Measurements from ENCODE around the gene SKI. TPM values are rescaled to one million over a fixed set of nuclear protein-coding genes. Genes with fewer than 3 reads are reported as not detected.

SKI gene
- total and polyA plus RNA-seq, 2 of the 8 experiments (the other 6 are each of a cell fraction or from before 2014, with no cell fraction given) = 8.3 to 87.6 TPM

DNA sequence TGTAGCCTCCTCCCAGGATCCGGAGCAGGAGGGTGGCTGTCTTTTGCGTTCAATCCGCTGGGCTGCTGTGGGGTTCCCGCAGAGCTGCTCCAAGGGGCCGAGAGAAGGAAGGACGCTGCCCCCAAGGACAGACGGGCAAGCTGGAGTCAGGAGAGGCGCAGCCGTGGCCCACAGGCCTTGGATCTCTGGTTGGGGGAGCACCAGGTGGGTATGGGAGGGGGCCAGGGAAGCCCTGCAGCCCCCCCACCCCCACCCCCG lies 15.9 kb upstream of the SKI start (continued):
- TF ChIP-seq CHD7 (IDR thresholded peaks at IDR 0.05; ENCODE audit: insufficient replicate concordance, low read length) = no peak
- TF ChIP-seq GABPA (IDR thresholded peaks at IDR 0.05; ENCODE audit: borderline replicate concordance, insufficient read depth, low read length) = no peak

Data from H1 (cell line).